ENCODE measurements around the gene APBA2.

GRCh38 chr15:28992336-28992864 is 106.6 kb downstream of the APBA2 start:
- TF ChIP-seq CTCF (IDR thresholded peaks at IDR 0.05): no peak
- no peak for TF ChIP-seq PREB (CRISPR knock-in tag; IDR thresholded peaks at IDR 0.05; ENCODE audit: borderline replicate concordance)
- TF ChIP-seq ZNF232 (CRISPR knock-in tag; IDR thresholded peaks at IDR 0.05): no peak
- TF ChIP-seq, protein P1, sequence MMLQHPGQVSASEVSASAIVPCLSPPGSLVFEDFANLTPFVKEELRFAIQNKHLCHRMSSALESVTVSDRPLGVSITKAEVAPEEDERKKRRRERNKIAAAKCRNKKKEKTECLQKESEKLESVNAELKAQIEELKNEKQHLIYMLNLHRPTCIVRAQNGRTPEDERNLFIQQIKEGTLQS (CRISPR knock-in tag; conservative IDR thresholded peaks at IDR 0.05): no peak
- no peak for TF ChIP-seq FOXK1 (CRISPR knock-in tag; IDR thresholded peaks at IDR 0.05)
- no peak for TF ChIP-seq ETV6 (CRISPR knock-in tag; IDR thresholded peaks at IDR 0.05)
- TF ChIP-seq GABPB1 (CRISPR knock-in tag; IDR thresholded peaks at IDR 0.05): no peak
- no peak for TF ChIP-seq NR2C2 (CRISPR knock-in tag; IDR thresholded peaks at IDR 0.05)
- TF ChIP-seq, protein P2, sequence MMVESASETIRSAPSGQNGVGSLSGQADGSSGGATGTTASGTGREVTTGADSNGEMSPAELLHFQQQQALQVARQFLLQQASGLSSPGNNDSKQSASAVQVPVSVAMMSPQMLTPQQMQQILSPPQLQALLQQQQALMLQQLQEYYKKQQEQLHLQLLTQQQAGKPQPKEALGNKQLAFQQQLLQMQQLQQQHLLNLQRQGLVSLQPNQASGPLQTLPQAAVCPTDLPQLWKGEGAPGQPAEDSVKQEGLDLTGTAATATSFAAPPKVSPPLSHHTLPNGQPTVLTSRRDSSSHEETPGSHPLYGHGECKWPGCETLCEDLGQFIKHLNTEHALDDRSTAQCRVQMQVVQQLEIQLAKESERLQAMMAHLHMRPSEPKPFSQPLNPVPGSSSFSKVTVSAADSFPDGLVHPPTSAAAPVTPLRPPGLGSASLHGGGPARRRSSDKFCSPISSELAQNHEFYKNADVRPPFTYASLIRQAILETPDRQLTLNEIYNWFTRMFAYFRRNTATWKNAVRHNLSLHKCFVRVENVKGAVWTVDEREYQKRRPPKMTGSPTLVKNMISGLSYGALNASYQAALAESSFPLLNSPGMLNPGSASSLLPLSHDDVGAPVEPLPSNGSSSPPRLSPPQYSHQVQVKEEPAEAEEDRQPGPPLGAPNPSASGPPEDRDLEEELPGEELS (CRISPR knock-in tag; IDR thresholded peaks at IDR 0.05): no peak
- TF ChIP-seq JUN (CRISPR knock-in tag; IDR thresholded peaks at IDR 0.05): no peak
- no peak for TF ChIP-seq NR1H2 (CRISPR knock-in tag; IDR thresholded peaks at IDR 0.05)
- TF ChIP-seq, protein P3, sequence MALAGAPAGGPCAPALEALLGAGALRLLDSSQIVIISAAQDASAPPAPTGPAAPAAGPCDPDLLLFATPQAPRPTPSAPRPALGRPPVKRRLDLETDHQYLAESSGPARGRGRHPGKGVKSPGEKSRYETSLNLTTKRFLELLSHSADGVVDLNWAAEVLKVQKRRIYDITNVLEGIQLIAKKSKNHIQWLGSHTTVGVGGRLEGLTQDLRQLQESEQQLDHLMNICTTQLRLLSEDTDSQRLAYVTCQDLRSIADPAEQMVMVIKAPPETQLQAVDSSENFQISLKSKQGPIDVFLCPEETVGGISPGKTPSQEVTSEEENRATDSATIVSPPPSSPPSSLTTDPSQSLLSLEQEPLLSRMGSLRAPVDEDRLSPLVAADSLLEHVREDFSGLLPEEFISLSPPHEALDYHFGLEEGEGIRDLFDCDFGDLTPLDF (CRISPR knock-in tag; IDR thresholded peaks at IDR 0.05): no peak
- TF ChIP-seq ATF1 (CRISPR knock-in tag; IDR thresholded peaks at IDR 0.05): no peak
